GM19238 (cell line): ENCODE measurements around the gene CCT5.
"Not testable (repeated sequence)": the region's sequence is repeated elsewhere in the genome, so short reads cannot be mapped to it uniquely, and the experiment has no call there.

Source experiments
- DNase-seq: peaks from one replicate; pipeline ENCODE4 v3.0.0; 2011; ENCODE audit warnings: low spot score; ENCODE audit not compliant: insufficient read length

CCT5 gene

DNA sequence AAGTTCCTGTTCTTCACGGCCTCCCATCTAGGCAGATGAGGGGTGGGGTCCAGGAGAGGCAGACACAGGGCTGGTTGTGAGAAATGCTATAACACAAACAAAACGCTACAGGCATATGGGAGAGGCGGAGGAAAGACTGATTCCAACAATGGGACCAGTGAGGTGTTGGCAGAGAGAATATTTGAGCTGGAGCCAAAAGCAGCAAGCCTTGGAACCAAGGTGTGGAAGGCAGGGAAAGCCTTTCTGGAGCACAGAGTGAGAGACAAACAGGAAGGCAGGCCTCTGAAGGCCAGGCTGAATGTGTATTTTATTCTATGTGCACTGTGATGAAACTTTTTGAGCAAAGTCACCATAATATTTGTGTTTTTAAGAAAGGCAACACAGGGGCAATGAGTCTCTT lies 3.3 kb upstream of the CCT5 start:
- no peak for DNase-seq

DNA sequence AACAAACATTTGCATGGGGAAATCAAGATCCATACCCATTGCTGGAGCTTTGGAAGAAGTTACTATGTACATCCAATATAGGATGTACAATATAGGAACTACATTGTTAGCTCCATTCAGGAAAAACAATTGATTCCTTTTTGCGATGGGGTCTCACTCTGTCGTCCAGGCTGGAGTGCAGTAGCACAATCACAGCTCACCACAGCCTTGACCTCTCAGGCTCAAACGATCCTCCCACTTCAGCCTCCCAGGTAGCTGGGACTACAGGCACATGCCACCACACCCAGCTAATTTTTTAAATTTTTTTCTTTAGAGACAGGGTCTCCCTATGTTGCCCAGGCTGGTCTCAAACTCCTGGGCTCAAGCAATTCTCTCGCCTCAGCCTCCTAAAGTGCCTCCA lies 2.9 kb upstream of the CCT5 start:
- DNase-seq, result not testable (repeated sequence)

DNA sequence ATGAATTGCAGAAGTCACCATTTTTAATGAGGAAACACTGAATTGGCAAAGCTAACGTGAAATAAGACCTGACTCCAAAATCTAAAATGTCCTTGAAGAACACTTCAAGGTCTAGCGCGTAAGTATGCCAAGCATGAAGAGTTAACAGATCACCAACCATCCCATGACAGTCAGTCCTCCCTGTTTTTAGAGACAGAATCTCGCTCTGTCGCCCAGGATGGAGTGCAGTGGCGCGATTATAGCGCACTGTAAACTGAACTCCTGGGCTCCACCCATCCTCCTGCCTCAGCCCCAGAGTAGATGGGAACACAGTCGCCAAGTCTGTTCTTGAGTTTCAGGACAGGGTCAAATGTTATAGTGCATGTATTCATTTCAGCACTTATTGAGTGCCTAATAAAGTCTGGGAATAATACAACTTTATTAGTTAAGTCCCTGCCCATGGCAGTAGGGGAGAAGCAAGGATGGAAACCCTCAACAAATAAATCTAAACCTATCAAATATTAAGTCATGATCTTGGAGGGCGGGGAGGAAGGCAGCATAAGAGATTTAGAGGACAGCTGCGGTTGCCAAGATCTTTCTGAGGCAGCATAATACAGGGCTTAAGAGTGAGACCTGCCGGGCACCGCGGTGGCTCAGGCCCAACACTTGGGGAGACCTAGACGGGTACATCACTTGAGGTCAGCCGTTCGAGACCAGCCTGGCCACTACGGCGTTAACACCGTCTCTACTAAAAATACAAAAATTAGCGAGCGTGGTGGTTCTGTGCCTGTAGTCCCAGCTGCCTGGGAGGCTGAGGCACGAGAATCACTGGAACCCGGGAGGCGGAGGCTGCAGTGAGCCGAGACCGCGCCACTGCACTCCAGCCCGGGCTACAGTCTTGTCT lies 1.5 kb upstream of the CCT5 start:
- DNase-seq, result no peak

DNA sequence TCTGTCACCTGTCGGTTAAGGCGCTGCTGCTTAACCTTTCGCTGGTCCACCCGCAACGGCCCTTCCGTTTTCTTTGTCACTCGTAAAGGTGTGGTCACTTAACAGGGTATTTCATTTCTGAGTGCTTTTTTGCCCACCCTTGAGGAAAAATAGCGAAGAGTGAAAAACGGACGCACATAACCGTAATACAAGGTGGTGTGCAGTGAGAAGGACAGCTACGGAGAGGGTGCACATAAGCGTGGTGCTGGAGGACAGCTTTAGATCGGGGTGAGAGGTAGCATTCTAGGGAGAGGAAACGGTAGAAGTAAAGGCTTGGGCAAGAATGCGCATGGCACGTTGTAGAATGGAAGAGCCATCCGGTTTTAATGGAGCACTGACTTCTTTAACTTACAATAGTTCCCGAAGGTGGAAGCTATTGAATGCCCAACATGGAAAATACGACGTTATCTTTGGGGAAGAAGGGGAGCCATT lies 761 bp downstream of the CCT5 start:
- DNase-seq, result no peak

DNA sequence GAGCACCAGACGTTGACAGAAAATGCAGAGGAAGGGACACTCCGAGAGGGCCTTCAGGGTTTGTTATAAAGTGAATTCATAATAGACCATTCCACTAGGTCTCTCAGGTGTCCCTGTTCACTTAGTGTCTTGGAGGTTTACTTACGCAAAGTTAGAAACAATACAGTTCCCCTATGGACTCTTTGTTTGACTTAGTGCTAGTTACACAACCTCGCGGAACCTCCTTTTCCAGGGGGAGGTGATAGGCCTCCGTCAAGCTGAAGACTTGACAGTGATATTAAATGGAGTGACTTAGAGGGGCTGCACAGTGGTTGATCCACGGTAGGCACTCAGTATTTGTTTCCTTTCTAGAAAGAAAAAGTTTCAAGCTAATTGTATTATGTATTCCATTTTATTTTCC lies 1.3 kb downstream of the CCT5 start:
- DNase-seq, result no peak

DNA sequence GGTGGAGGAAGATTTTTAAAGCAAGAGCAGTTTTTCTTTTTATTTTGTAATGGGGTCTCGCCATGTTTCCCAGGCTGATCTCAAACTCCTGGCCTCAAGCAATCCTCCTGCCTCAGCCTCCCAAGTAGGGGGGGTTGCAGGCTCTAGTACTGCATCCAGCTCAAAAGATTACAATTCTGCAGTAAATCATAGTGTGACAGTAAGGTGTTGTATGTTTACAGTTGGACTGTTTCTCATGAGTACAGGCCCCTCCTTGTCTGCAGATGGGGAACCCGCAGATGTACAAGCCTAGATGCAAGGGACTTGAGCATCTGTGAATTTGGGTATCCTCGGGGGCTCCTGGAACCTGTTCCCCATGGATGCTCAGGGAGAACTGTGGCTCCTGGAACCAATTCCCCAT lies 3.3 kb downstream of the CCT5 start:
- no peak for DNase-seq

DNA sequence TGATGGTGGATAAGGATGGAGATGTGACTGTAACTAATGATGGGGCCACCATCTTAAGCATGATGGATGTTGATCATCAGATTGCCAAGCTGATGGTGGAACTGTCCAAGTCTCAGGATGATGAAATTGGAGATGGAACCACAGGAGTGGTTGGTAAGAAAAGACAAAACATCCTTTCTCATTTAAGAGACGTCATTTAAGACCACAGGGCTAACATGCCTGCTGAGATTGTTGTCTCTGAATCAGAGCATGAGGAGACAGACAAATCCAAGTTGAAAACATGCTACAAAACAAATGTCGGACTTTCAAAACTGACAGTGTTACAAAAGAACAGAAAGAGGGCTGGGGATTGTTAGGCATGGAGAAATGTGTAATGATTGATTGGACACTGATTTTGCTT lies 4.6 kb downstream of the CCT5 start:
- DNase-seq, result no peak

DNA sequence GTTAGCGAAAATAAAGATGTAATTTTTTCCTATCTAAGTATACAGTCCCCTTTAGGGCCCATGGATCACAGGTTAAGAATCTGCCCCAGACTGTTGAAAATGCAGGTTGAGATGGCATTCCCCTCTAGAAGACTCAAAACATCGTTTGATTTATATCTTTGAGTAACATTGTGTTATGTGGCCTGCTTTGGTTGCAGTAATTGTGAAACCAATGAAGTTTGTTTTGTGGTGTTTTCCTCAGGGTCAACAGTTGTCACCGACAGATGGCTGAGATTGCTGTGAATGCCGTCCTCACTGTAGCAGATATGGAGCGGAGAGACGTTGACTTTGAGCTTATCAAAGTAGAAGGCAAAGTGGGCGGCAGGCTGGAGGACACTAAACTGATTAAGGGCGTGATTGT lies 7.8 kb downstream of the CCT5 start:
- no peak for DNase-seq

DNA sequence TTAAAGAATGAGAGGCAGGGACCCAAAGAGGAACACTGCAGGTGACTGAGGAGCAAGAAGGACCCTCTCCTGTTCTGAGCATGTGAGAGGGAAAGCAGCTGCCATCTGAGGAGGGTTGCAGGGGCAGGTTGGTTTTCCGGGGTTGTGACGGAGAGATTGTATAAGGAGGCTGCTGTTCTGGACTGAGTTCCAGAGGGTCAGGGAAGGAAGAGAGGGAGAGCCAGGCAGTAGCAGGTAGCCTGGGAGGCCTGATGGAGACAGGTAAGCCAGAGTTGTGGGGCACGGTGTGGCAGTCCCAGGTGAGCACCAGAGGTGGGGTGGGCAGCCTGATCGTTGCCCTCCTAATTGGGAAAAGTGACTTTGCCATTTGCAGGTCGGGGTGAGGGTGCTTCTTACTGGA lies 9.8 kb downstream of the CCT5 start:
- DNase-seq, result no peak

DNA sequence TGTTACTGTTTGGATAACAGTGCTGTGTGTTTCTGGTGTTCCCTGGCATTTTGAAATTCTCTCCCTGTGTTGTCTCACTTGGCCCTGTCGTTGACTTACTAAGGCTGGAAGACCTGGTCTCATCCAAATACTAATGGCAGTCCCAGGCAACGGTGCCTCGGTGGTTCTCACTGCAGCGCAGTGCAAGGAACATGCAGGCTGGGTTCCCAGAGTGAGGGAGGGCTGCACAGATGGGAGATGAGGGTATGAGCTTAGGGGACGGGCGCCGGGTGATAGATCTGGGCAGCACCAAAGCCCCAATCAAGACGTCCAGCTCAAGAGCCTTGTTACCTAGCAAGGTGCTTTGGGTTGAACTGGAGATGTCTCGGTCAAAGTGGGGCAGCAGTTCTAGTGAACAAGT lies 11.0 kb downstream of the CCT5 start:
- no peak for DNase-seq

DNA sequence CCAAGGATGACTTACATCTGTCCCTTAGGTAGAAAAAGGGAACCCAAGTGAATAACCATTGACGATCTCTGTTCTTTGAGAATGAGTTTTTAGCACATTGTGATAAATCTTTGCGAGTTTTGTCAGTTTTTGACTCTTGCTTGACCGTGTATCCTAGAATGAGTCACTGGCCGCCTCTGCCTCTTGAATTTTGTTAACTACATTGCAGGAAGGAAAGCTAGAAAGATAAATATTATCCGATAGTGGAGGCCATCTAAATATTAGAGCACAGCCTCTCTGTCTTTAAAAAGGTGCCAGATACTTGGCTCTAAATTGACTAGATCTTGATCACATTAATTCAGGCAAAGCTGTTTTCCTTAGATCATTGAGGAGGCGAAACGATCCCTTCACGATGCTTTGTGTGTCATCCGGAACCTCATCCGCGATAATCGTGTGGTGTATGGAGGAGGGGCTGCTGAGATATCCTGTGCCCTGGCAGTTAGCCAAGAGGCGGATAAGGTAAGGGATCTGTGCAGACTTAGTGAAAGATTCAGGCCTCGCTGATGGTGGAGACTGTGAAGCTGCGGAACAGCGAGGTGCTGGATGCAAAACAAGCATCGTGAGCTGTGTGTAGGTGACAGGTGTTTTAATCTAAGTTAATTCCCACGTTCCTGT lies 12.2 kb downstream of the CCT5 start:
- DNase-seq, result no peak

DNA sequence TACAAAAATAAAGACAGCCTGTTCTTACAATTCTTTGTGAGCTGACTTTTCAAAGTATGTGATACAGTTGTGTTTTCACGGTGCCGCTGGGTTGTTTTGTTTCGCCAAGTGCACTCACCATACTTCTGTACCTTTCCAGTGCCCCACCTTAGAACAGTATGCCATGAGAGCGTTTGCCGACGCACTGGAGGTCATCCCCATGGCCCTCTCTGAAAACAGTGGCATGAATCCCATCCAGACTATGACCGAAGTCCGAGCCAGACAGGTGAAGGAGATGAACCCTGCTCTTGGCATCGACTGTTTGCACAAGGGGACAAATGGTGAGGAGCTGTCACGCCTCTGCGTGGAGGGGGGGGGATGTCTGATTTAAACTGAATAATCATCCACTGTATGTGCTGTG lies 12.9 kb downstream of the CCT5 start:
- DNase-seq, result no peak

DNA sequence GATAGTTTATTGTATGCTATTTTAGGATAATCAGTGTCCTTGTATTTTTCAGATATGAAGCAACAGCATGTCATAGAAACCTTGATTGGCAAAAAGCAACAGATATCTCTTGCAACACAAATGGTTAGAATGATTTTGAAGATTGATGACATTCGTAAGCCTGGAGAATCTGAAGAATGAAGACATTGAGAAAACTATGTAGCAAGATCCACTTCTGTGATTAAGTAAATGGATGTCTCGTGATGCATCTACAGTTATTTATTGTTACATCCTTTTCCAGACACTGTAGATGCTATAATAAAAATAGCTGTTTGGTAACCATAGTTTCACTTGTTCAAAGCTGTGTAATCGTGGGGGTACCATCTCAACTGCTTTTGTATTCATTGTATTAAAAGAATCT lies 14.5 kb downstream of the CCT5 start:
- DNase-seq, result no peak

DNA sequence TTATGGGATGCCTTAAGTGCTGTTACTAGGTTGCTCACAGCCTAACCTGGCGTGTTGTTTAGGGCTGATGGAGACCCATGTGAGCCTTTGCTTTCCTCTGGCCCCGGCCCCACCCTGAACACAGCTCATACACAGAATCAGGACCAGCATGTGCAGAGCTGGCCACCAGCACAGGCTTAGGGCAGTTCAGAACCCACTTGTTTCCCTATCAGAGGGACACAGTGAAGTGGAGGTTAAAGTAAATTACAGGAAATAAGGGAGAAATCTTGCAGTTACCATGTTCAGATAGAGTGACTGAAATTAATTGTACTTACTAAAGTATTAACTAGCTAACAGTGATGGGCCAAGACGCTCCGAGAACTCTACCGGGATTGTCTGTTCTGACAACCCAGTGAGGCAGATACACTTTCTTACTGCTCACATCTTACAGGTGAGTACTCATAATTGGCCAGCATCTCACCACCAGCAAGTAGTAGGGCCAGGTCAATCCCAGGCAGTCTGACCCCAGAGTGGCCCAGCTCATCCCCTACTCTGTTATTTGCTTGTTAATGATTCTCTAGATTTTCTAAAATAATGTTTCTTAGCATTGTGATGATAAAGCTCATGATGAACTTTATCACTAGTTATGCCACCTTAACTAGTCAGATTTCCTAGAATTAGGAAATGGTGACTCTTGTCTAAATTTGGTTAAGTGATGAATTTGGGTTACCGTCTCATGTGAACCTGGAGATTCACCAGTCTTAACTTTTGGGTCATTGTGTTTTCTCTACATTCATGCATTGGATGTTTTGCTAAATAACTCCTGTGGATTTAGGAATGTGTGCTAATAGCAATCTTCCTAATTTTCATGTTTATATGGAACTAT lies 15.4 kb downstream of the CCT5 start:
- no peak for DNase-seq

DNA sequence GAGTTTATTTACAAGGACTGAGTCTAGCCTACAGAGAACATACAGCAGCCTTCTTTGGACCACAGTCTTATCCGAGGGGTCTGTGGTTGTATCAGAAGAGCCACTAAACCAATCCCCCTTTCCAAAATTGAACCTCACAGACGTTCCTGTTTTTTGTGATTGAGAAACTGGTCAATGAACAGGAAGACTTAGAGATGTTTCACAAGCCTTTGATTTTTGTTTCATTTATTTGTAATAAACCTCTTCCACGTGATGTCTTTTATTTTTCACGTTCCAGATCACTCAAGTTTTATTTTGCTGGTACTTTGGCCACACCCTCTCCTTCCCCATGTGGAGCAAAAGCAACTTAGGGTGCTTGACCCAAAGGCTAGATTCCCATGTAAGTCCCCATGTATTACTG lies 16.1 kb downstream of the CCT5 start:
- no peak for DNase-seq

DNA sequence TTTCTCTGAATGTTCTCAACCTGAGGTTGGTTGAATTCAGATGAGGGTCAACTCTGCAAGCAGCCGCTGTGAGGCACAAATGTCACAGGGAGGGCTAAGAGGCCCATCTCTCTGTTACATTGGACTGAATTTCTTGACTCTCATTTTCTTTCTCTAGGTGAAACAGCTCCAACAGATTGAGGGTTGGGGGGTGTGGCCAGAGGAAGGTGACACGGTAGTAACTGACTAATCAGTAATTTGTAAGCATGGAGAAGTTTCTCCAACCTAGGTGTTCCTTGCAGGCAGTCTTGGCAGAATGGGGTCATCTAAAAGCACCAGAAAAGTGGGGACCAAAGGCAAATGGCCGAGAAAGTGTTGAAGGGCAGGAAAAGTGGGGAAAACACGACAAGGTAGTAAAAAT lies 16.8 kb downstream of the CCT5 start:
- no peak for DNase-seq

DNA sequence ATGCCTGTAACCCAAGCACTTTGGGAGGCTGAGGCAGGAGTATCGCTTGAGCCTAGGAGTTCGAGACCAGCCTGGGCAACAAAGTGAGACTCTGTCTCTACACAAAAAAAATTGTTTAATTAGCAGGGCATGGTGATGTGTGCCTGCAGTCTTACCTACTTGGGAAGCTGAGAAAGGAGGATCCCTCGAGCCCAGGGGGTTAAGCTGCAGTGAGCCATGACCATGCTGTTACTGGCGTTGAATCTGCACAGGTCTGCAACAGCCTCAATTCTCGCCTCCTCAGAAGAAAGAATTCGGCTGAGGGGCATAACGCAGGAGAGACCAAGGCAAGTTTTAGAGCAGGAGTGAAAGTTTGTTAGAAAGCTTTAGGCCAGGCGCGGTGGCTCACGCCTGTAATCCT lies 18.0 kb downstream of the CCT5 start:
- no peak for DNase-seq

DNA sequence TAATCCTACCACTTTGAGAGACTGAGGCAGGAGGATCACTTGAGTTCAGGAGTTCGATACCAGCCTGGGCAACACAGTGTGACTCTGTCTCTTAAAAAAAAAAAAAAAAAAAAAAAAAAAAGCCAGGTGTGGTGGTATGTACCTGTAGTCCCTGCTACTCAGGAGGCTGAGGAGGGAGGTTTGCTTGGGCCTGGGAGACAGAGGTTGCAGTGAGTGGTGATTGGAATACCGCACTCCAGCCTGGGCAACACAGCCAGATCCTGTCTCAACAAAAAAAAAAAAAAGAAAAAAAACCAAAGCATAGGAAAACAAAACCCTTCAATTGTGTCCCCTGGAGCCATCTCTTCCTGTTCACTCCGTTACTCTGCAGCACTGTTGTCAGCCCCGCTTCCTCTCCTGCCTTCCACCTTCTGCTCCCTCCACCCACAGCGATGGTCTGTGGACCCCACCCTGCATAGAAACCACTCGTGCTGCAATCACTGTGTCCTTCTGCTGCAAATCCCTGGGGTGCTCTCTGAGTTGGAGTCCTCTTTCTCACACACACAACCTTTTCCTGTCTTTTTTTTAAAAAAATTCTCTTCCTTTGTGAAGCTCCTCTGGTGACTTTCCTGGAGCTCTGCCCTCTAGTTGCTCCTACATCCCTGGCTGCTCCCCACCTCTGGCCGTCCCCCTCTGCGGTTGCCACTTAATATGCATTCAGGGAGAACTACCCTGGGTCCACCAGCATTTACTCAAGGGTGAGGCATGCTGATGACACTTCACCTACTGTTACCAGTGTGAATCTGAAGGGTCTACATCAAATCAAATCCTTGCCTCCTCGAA lies 22.2 kb downstream of the CCT5 start:
- DNase-seq, result no peak

DNA sequence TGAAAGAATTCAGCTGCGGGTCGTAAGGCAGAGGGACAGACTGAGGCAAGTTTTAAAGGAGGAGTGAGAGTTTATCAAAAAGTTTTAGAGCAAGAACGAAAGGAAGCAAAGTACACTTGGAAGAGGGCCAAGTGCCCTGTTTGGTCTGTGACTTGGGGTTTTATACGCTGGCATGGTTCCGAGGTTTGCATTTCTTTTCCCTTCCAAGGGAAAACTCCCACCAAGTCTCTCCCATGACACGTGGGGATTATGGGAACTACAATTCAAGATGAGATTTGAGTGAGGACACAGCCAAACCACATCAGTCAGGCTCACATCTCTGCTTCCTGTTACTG lies 22.8 kb downstream of the CCT5 start:
- DNase-seq, result not testable (repeated sequence)

DNA sequence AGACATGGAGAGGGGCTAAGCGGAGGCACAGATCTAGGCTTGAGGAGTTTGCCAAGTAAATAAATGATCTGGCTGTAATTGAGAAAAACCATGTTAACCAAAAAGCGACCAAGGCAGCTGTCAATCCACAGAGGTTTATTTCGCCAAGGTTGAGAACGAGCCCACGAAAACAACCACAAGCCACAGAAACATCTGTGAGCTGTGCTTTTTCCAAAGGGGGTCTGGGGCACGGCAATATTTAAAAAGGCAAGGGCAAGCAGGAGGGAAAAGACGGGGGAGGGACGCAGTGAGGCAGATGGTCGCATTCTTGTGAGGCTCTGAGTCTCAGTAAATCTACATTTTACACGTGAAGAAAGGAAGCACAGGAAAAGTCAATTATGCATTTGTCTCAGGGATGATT lies 25.4 kb downstream of the CCT5 start:
- no peak for DNase-seq

DNA sequence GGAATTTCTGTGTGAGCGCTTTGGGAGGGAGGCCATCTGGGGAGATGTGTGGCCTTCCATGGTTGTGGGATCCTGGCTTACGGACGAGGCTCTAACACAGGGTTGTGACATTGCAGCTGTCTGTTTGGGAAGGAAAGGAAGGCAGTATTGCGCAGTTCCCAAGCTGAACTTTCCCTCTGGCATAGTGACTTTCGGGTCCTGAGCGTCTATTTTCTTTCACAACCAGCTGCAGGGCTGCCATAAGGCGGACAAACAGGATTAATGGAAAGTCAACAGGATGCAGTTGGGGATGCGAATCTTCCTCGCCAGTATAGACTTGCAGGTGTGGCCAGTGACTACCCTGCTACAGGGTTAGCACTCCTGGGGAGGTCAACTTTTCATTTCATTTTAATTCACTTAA lies 25.9 kb downstream of the CCT5 start:
- no peak for DNase-seq
